ENCODE measurements around the gene PDZK1IP1.

PDZK1IP1 gene

DNA sequence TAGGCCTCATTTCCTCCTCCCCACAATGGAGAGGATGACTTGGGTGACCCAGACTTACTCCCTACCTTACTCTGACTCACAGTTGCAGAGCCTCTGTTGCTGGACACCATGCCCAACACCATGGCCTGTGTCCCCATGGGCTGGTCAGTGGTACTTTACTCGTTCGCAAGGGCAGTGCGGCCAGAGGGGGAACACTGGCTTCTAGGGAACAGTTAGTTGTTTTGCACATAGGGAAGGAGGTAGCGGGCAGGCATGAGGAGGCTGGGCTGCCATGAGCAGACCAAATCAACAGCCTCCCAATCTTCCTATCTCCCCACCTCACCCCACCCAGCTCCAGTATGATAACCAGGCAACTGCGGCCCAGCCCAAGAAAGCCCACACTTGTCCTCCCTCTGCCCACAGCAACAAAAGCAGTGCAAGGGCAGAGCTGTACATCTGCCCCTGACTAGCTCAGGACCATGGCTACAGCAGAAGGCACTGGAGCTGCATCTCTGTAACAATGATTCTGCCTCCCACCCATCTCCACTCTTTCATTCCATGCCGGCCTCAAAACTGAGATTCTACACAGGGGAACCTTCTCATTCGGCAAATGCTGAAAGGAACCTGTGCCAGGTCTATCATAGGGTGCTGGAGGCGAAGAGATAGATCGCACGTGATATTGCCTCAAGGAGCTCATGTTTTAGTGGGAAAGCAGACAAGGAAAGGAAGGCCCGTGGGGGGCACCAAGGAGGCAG, 23.6 kb upstream of the PDZK1IP1 start:
- TF ChIP-seq, protein P1, sequence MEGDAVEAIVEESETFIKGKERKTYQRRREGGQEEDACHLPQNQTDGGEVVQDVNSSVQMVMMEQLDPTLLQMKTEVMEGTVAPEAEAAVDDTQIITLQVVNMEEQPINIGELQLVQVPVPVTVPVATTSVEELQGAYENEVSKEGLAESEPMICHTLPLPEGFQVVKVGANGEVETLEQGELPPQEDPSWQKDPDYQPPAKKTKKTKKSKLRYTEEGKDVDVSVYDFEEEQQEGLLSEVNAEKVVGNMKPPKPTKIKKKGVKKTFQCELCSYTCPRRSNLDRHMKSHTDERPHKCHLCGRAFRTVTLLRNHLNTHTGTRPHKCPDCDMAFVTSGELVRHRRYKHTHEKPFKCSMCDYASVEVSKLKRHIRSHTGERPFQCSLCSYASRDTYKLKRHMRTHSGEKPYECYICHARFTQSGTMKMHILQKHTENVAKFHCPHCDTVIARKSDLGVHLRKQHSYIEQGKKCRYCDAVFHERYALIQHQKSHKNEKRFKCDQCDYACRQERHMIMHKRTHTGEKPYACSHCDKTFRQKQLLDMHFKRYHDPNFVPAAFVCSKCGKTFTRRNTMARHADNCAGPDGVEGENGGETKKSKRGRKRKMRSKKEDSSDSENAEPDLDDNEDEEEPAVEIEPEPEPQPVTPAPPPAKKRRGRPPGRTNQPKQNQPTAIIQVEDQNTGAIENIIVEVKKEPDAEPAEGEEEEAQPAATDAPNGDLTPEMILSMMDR (IDR thresholded peaks at IDR 0.05; ENCODE audit: low read depth, low read length): no peak
- peaks cover 3% of the 10 kb centered on the region for H3K9me3 ChIP-seq (ENCODE audit: severe bottlenecking)
- H3K4me3 ChIP-seq (ENCODE audit: low read depth, low read length): no peak overlapping the region
- peaks cover 38% of the 10 kb centered on the region for H3K27me3 ChIP-seq (ENCODE audit: insufficient read depth, low read depth, severe bottlenecking)
- DNase-seq: no peak
- H3K27ac ChIP-seq: no peak overlapping the region
- H3K36me3 ChIP-seq: no peaks in the 10 kb centered on the region

DNA sequence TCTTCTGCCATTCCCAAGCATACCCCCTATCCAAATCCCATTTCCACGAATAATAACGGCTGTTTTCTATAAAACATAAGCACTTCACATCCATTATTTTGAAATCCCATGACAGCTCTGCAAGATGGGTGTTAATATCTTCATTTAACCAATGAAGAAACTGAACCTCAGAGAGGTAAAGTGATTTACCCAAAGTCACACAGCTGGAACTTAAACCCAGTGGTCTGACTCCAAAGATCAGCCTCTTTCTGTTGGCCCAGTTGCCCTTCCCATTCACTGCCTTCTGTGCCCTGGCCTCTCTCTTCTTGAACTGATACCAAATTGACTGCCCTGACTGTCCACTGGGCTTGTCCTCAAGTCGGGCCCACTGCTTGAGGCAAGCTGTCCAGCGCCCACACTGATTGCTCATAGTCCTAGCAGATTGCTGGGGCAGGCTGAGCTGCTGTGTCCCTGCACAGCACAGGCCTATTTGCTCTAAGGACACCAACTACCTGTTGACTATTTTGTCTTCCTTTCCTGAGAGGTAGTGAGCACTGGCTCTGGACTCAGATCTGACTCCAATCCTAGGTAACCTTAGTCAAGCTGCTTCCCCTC, 22.9 kb upstream of the PDZK1IP1 start:
- TF ChIP-seq, protein P1 (IDR thresholded peaks at IDR 0.05; ENCODE audit: low read depth, low read length): no peak
- peaks cover 38% of the 10 kb centered on the region for H3K27me3 ChIP-seq (ENCODE audit: insufficient read depth, low read depth, severe bottlenecking)
- DNase-seq: no peak
- H3K9me3 ChIP-seq (ENCODE audit: severe bottlenecking): peaks cover 3% of the 10 kb centered on the region
- no peaks in the 10 kb centered on the region for H3K36me3 ChIP-seq
- H3K27ac ChIP-seq: no peak overlapping the region
- H3K4me3 ChIP-seq (ENCODE audit: low read depth, low read length): no peak overlapping the region

DNA sequence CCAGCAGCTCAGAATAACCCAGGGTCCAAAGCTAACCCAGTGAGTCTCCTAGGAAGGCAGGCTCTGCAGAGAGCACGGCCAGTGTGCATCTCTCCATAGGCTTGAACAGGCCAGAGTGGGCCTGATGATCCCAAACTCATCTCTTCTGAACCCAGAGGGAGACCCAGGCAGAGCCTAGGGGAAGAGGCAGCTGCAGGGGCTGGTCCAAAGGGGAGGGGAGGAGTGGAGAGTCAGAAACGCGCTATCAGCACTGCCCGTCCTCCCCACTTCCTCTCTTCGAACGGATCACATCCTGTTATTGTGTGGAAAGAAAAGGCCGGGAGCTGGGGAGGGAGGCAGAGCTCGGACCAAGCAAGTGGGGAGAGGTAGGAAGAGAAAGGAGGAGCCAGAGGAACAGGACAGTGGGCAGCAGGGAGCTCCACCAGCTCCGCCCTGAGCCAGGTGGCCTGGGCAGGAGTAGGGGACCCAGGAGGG, 22.0 kb upstream of the PDZK1IP1 start:
- no peak for DNase-seq
- H3K27me3 ChIP-seq (ENCODE audit: insufficient read depth, low read depth, severe bottlenecking): peaks cover 42% of the 10 kb centered on the region

DNA sequence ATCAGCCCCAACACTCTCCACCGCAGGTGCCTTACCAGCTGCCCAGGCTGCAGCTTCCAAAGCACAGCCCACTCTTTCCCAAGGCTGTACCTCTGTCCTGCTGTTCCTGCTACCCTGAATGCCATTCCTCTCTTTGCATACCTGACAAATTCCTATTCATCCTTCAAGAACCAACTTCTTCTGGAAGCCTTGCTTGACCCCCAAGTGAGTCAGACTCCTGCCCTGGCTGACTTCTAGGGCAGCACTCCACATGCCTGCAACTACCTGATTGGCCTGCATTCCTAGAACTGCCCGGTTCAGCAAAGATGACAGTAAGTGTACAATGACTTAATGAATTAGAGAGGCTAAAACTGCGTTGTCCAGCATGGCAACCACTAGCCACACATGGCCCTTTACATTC, 20.8 kb upstream of the PDZK1IP1 start:
- Histone ChIP-seq H3K27me3 (ENCODE audit: insufficient read depth, low read depth, severe bottlenecking) (peaks cover 45% of the 10 kb centered on the region), H3K4me3 (ENCODE audit: low read depth, low read length) (no peak overlapping the region), H3K9me3 (ENCODE audit: severe bottlenecking) (peaks cover 3% of the 10 kb centered on the region), H3K27ac (no peak overlapping the region), H3K36me3 (no peaks in the 10 kb centered on the region)
- TF ChIP-seq, protein P1 (IDR thresholded peaks at IDR 0.05; ENCODE audit: low read depth, low read length): no peak
- no peak for DNase-seq

More for the DNA sequence above, 22.0 kb upstream of the PDZK1IP1 start:
- no peak overlapping the region for H3K4me3 ChIP-seq (ENCODE audit: low read depth, low read length)
- peaks cover 3% of the 10 kb centered on the region for H3K9me3 ChIP-seq (ENCODE audit: severe bottlenecking)
- TF ChIP-seq, protein P1 (IDR thresholded peaks at IDR 0.05; ENCODE audit: low read depth, low read length): no peak
- no peaks in the 10 kb centered on the region for H3K36me3 ChIP-seq
- H3K27ac ChIP-seq: no peak overlapping the region

DNA sequence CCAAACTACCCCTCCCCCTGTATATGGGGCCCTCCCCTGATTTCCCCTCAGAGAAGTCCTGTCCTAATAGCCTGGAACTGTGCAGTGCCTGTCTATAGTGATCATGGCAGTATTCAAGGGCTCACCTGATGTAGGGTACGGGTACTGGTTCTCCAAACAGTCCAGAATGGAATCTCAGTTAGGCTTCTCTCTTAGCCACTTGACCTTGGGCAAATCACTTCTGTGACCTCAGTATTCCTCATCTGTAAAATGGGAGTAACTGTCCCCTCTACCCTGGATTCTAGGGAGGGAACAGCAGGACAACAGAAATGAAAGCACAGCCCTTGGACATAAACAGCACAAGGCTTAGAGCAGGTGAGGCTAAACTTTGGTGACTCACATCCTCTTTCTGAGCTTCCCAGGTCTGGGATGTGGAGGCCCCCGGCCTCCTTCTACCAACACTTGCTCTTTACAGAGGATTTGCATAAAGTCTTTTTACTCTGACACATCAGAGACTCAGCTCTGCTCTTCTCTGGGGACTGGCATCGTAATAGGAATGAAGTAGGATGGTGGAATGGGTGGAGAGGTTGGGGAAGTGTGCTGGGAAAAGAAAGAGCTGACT, 20.0 kb upstream of the PDZK1IP1 start:
- peaks cover under 1% of the 10 kb centered on the region for H3K9me3 ChIP-seq (ENCODE audit: severe bottlenecking)
- H3K27me3 ChIP-seq (ENCODE audit: insufficient read depth, low read depth, severe bottlenecking): peaks cover 45% of the 10 kb centered on the region
- TF ChIP-seq, protein P1 (IDR thresholded peaks at IDR 0.05; ENCODE audit: low read depth, low read length): no peak
- H3K27ac ChIP-seq: no peak overlapping the region
- H3K4me3 ChIP-seq (ENCODE audit: low read depth, low read length): no peak overlapping the region
- no peak for DNase-seq
- H3K36me3 ChIP-seq: no peaks in the 10 kb centered on the region
